OCI-LY1 (cell line): ENCODE results near the gene MMP25.

Source experiments
- H2AFZ ChIP-seq: fragments of 200-600 bp; sonication (generic), shearing (Covaris generic); 2 replicates; pipeline ENCODE4 v1.6.0; 2014; ENCODE audit warnings: antibody characterized with exemption, mild to moderate bottlenecking, low read length
- H3F3A ChIP-seq: fragments of 200-600 bp; sonication (generic), shearing (Covaris generic); 2 replicates; pipeline ENCODE4 v1.6.0; 2014; ENCODE audit warnings: mild to moderate bottlenecking, antibody characterized with exemption, low read length, moderate library complexity; ENCODE audit not compliant: insufficient read depth
- H3K27ac ChIP-seq: fragments of 200-600 bp; sonication (generic); 2 replicates; pipeline ENCODE4 v1.5.1; 2014; ENCODE audit warnings: low read length, mixed run types, mild to moderate bottlenecking, low read depth; ENCODE audit not compliant: poor library complexity, severe bottlenecking
- H3K27me3 ChIP-seq: fragments of 200-600 bp; sonication (generic); 2 replicates; pipeline ENCODE4 v1.6.0; 2014; ENCODE audit warnings: antibody characterized with exemption, mild to moderate bottlenecking, low read length, moderate library complexity; ENCODE audit not compliant: insufficient read depth
- H3K36me3 ChIP-seq: fragments of 200-600 bp; sonication (generic); 2 replicates; pipeline ENCODE4 v1.6.1; 2014; ENCODE audit warnings: mild to moderate bottlenecking, antibody characterized with exemption, low read length, moderate library complexity, mixed read lengths; ENCODE audit not compliant: insufficient read depth
- H3K4me1 ChIP-seq: fragments of 200-600 bp; sonication (generic); 2 replicates; pipeline ENCODE4 v1.5.1; 2014; ENCODE audit warnings: mild to moderate bottlenecking, low read length, moderate library complexity; ENCODE audit not compliant: insufficient read depth, severe bottlenecking
- H3K4me2 ChIP-seq: fragments of 200-600 bp; sonication (generic), shearing (Covaris generic); 2 replicates; pipeline ENCODE4 v1.6.1; 2014; ENCODE audit warnings: low read length
- H3K4me3 ChIP-seq: fragments of 200-600 bp; sonication (generic); 2 replicates; pipeline ENCODE4 v1.5.1; 2014; ENCODE audit warnings: low read length, low read depth, mild to moderate bottlenecking, mixed read lengths; ENCODE audit not compliant: poor library complexity, severe bottlenecking
- H3K79me2 ChIP-seq: fragments of 200-600 bp; shearing (Covaris generic); 2 replicates; pipeline ENCODE4 v1.6.1; 2016; ENCODE audit warnings: mixed run types, low read length, mixed read lengths; ENCODE audit not compliant: insufficient read depth
- H3K9ac ChIP-seq: fragments of 200-600 bp; sonication (generic), shearing (Covaris generic); 2 replicates; pipeline ENCODE4 v1.6.1; 2014; ENCODE audit warnings: mild to moderate bottlenecking, low read length, mixed read lengths
- H3K9me2 ChIP-seq: fragments of 200-600 bp; sonication (generic), shearing (Covaris generic); 2 replicates; pipeline ENCODE4 v1.6.1; 2014; ENCODE audit warnings: low read depth, mild to moderate bottlenecking, low read length, mixed read lengths
- H3K9me3 ChIP-seq: fragments of 200-600 bp; shearing (Covaris generic); 2 replicates; pipeline ENCODE4 v1.6.1; 2014; ENCODE audit warnings: low read length, mixed read lengths
- H4K20me1 ChIP-seq: fragments of 200-600 bp; sonication (generic), shearing (Covaris generic); 2 replicates; pipeline ENCODE4 v1.6.0; 2016; ENCODE audit warnings: mild to moderate bottlenecking, low read length; ENCODE audit not compliant: insufficient read depth
- CTCF ChIP-seq: fragments of 200-600 bp; sonication (generic), shearing (Covaris generic); IDR thresholded peaks from 2 replicates; pipeline ENCODE4 v1.5.1; 2017; ENCODE audit warnings: mild to moderate bottlenecking, antibody characterized with exemption, low read length, moderate library complexity, mixed read lengths
- EZH2 ChIP-seq: fragments of 200-600 bp; sonication (generic), shearing (Covaris generic); IDR thresholded peaks from 2 replicates; pipeline ENCODE4 v1.8.0; 2017; ENCODE audit warnings: borderline replicate concordance, mixed run types, mild to moderate bottlenecking, antibody characterized with exemption, low read length, moderate library complexity, mixed read lengths

Gene MMP25

GRCh38 chr16:3017344-3017743, 29.0 kb upstream of the MMP25 start:
- no peak for TF ChIP-seq CTCF
- no peak for TF ChIP-seq EZH2
- Histone ChIP-seq H3K4me1 (peaks cover 30% of the 10 kb centered on the region), H3K9ac (no peak overlapping the region), H3K36me3 (no peaks in the 10 kb centered on the region), H3K27me3 (peaks cover 10% of the 10 kb centered on the region), H3K4me2 (no peak overlapping the region), H3K27ac (no peak overlapping the region), H3F3A (no peaks in the 10 kb centered on the region), H3K79me2 (no peaks in the 10 kb centered on the region), H3K9me3 (no peaks in the 10 kb centered on the region), H4K20me1 (no peaks in the 10 kb centered on the region), H3K9me2 (no peaks in the 10 kb centered on the region), H2AFZ (no peak overlapping the region), H3K4me3 (no peak overlapping the region)

- Histone ChIP-seq H3K27me3 (peaks cover 9% of the 10 kb centered on the region), H3K4me3 (no peak within 1 kb of the TSS), H3F3A (no peaks in the 10 kb centered on the region), H3K27ac (no peak within 1 kb of the TSS), H3K4me1 (peaks cover 36% of the 10 kb centered on the region), H4K20me1 (no peaks in the 10 kb centered on the region), H3K79me2 (no peaks in the 10 kb centered on the region), H3K9ac (no peak within 1 kb of the TSS), H3K9me2 (no peaks in the 10 kb centered on the region), H3K4me2 (peak within 1 kb of the TSS; percentile 24; the same call in 1 of the 2 replicates), H2AFZ (no peak within 1 kb of the TSS), H3K36me3 (no peaks in the 10 kb centered on the region), H3K9me3 (no peaks in the 10 kb centered on the region)
- TF ChIP-seq EZH2 (no peak), CTCF (peak; percentile 75)
Observed at GRCh38 chr16:3017794-3018506, 28.4 kb upstream of the MMP25 start, which contains the start of gene CLDN6. Gene CLDN6, minus strand, starts transcription at chr16:3018183. Its CDS starts 2,162 bp downstream, at chr16:3016021.

- Histone ChIP-seq H3K4me2 (peak overlapping the region; percentile 97), H3K27me3 (peaks cover 4% of the 10 kb centered on the region; the same call in 1 of the 2 replicates), H3K36me3 (no peaks in the 10 kb centered on the region), H3K79me2 (no peaks in the 10 kb centered on the region), H3K9ac (peak overlapping the region; percentile 37; the same call in 1 of the 2 replicates), H4K20me1 (no peaks in the 10 kb centered on the region), H2AFZ (no peak overlapping the region), H3K4me1 (peaks cover 44% of the 10 kb centered on the region), H3K27ac (no peak overlapping the region), H3K4me3 (peak overlapping the region; percentile 67), H3K9me2 (no peaks in the 10 kb centered on the region), H3K9me3 (no peaks in the 10 kb centered on the region), H3F3A (no peaks in the 10 kb centered on the region)
- TF ChIP-seq CTCF = no peak
- no peak for TF ChIP-seq EZH2
Observed at GRCh38 chr16:3019594-3020246, 26.6 kb upstream of the MMP25 start.
